ENCODE measurements around the gene LY86.

The LY86 gene

DNA sequence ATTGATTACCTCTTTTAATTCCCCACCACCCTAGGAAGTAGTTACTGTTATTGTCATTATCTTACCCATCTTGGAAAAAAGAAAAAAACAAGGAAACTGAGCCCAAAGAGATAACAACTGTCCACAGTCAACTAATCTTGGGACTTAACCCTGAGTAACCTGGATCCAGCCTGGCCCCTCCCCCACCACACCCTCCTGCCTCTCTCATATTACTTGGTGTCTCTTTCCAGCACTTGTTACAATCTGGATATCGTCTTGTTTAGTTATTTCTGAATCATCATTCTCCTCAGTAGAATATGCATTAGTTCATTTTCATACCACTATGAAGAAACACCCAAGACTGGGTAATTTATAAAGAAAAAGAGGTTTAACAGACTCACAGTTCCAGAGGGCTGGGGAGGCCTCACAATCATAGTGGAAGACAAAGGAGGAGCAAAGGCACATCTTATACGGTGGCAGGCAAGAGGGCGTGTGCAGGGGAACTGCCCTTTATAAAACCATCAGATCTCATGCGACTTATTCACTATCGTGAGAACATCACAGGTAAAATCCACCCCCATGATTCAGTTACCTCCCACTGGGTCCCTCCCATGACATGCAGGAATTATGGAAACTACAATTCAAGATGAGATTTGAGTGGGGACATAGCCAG, 60.3 kb downstream of the LY86 start:
- H3K4me3 ChIP-seq (ENCODE audit: low read length) = no peak overlapping the region
- no peaks in the 10 kb centered on the region for H3K4me1 ChIP-seq (ENCODE audit: insufficient read depth, low read length)
- no peak overlapping the region for H3K9ac ChIP-seq (ENCODE audit: low read depth, low read length)
- H3K27ac ChIP-seq (ENCODE audit: low read length) = no peak overlapping the region
- no peaks in the 10 kb centered on the region for H3K36me3 ChIP-seq (ENCODE audit: insufficient read depth, low read depth, low read length)
- H3K9me3 ChIP-seq (ENCODE audit: insufficient read depth, low read depth, low read length) = no peaks in the 10 kb centered on the region
- H3K27me3 ChIP-seq (ENCODE audit: insufficient read depth, low read length) = peaks cover 16% of the 10 kb centered on the region; the same call in 1 of the 2 replicates

DNA sequence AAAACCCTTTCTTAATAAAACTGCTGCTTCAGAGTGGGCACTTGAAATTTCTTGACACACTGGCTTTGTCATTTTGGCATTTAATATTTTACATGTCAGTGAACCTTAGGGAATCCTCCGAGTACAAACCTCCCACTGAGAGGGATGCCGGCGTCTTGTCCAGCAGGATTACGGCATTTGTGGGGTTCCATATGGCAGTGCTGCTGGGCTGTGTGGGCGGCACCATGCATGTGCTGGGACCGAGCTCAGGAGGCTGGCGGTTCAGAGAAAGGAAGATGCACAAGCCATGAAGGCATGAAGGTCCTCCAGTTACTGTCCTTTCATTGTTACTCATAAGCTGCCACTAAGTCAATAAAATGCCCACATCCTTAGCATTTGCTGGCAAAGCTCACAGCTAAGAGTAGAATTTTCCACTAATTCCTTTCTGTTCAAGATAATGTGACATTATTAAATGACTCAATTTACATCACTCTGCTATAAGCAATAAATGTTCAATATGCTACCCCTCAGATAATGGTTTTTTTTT, 61.4 kb downstream of the LY86 start:
- Histone ChIP-seq H3K4me1 (ENCODE audit: insufficient read depth, low read length) (no peaks in the 10 kb centered on the region), H3K9me3 (ENCODE audit: insufficient read depth, low read depth, low read length) (no peaks in the 10 kb centered on the region), H3K9ac (ENCODE audit: low read depth, low read length) (no peak overlapping the region), H3K27ac (ENCODE audit: low read length) (no peak overlapping the region), H3K4me3 (ENCODE audit: low read length) (no peak overlapping the region), H3K27me3 (ENCODE audit: insufficient read depth, low read length) (peaks cover 16% of the 10 kb centered on the region; the same call in 1 of the 2 replicates), H3K36me3 (ENCODE audit: insufficient read depth, low read depth, low read length) (no peaks in the 10 kb centered on the region)

GRCh38 chr6:6650839-6651238, 62.3 kb downstream of the LY86 start:
- no peak overlapping the region for H3K4me3 ChIP-seq (ENCODE audit: low read length)
- H3K9ac ChIP-seq (ENCODE audit: low read depth, low read length) = no peak overlapping the region
- no peak overlapping the region for H3K27ac ChIP-seq (ENCODE audit: low read length)
- no peaks in the 10 kb centered on the region for H3K9me3 ChIP-seq (ENCODE audit: insufficient read depth, low read depth, low read length)
- H3K36me3 ChIP-seq (ENCODE audit: insufficient read depth, low read depth, low read length) = no peaks in the 10 kb centered on the region
- no peaks in the 10 kb centered on the region for H3K4me1 ChIP-seq (ENCODE audit: insufficient read depth, low read length)
- peaks cover 16% of the 10 kb centered on the region; the same call in 1 of the 2 replicates for H3K27me3 ChIP-seq (ENCODE audit: insufficient read depth, low read length)

DNA sequence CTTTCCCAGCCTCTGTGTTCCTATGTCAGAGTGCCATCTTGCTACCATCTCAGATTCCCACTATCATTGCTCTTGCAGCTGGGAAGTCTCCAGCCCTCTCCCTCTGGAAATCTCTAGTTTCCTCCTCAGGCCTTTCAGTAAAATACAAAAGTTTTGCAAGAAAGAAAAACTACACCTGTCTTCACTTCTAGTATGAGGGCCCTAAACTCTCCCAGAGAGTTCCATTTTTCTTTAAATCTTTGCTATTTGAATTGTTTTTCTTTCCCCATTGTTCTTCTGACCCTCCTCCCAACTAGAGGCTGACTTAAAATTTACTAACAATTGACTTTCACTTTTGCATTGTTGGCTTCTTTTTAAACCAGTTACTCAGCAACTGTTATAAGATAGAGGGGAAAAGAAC, 62.8 kb downstream of the LY86 start:
- Histone ChIP-seq H3K27ac (ENCODE audit: low read length) (no peak overlapping the region), H3K27me3 (ENCODE audit: insufficient read depth, low read length) (peaks cover 16% of the 10 kb centered on the region; the same call in 1 of the 2 replicates), H3K4me3 (ENCODE audit: low read length) (no peak overlapping the region)

GRCh38 chr6:6652932-6653331, 64.4 kb downstream of the LY86 start:
- Histone ChIP-seq H3K9ac (ENCODE audit: low read depth, low read length) (no peak overlapping the region), H3K9me3 (ENCODE audit: insufficient read depth, low read depth, low read length) (peaks cover 4% of the 10 kb centered on the region), H3K4me3 (ENCODE audit: low read length) (no peak overlapping the region), H3K27me3 (ENCODE audit: insufficient read depth, low read length) (peaks cover 16% of the 10 kb centered on the region; the same call in 1 of the 2 replicates), H3K4me1 (ENCODE audit: insufficient read depth, low read length) (no peaks in the 10 kb centered on the region), H3K27ac (ENCODE audit: low read length) (no peak overlapping the region), H3K36me3 (ENCODE audit: insufficient read depth, low read depth, low read length) (no peaks in the 10 kb centered on the region)

More for the DNA sequence above, 62.8 kb downstream of the LY86 start:
- no peaks in the 10 kb centered on the region for H3K36me3 ChIP-seq (ENCODE audit: insufficient read depth, low read depth, low read length)
- H3K9ac ChIP-seq (ENCODE audit: low read depth, low read length) = no peak overlapping the region
- no peaks in the 10 kb centered on the region for H3K4me1 ChIP-seq (ENCODE audit: insufficient read depth, low read length)
- no peaks in the 10 kb centered on the region for H3K9me3 ChIP-seq (ENCODE audit: insufficient read depth, low read depth, low read length)

DNA sequence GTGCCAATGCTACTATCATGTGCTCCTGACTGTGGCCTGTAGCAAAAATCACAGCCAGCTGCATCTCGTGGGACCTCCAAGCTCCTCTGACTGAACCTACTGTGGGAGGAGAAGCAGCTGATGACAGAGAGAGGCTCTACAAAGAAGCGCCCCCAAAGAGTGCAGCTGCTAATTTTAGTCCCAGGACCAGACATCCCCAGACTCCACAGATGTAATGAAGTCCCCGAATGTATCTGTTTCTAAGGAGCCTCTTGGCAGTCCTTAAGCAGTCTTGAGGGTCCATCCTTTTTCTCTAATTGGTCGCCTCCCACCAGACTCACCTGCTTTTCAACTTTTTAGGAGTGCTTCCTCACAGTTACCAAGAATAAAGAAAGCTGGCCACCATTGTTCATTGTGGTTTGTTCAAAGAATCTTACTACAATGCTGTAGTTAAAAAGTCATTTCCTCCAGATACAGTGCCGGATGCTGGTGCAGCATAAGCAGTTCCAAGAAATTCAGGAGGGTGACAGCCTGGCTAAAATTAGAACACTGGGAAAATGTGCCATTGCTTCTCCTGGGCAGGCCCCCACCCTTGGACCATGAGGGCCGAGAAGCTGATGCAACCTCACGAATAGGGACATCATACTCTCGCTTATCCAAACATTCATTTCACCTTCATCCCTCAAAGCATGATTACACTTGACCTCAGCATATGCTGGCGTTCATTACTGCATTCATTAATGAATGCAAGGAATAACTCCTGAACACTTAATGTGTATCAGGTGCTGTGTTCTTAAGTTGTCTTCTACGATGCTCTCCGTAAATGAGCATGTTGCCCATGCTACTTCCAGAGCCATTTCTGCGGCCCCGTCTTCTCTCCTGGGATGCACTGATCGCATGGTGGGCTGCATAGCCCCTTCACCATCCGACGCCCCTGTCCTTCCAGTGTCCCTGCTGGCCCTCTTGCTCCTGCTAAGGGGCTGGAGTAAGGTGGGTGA, 66.4 kb downstream of the LY86 start:
- Histone ChIP-seq H3K4me1 (ENCODE audit: insufficient read depth, low read length) (no peaks in the 10 kb centered on the region), H3K4me3 (ENCODE audit: low read length) (no peak overlapping the region), H3K9me3 (ENCODE audit: insufficient read depth, low read depth, low read length) (peaks cover 5% of the 10 kb centered on the region), H3K27me3 (ENCODE audit: insufficient read depth, low read length) (peaks cover 16% of the 10 kb centered on the region; the same call in 1 of the 2 replicates), H3K27ac (ENCODE audit: low read length) (no peak overlapping the region), H3K9ac (ENCODE audit: low read depth, low read length) (no peak overlapping the region), H3K36me3 (ENCODE audit: insufficient read depth, low read depth, low read length) (no peaks in the 10 kb centered on the region)

DNA sequence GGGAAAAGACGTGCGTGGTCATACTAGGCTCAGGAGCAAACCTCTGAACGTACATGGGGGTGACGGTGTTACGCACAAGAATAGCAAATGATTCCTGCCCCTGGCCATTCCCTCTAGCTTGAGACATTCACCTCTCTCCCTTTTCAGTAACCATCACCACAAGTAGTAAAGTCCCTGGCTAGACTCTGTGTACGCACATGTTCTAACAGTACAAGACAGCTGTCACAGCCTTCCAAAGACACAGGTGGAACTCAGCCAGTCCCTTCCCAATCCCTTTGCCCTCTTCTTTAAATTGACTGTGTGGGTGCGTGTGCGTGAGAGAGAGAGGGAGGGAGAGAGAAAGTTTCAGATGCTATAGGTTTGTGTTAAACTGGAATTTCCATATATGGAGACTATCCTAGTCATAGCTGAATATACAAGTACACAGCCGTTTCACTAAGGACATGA, 67.3 kb downstream of the LY86 start:
- Histone ChIP-seq H3K9ac (ENCODE audit: low read depth, low read length) (no peak overlapping the region), H3K9me3 (ENCODE audit: insufficient read depth, low read depth, low read length) (peaks cover 5% of the 10 kb centered on the region), H3K36me3 (ENCODE audit: insufficient read depth, low read depth, low read length) (no peaks in the 10 kb centered on the region), H3K27me3 (ENCODE audit: insufficient read depth, low read length) (peaks cover 16% of the 10 kb centered on the region; the same call in 1 of the 2 replicates), H3K4me3 (ENCODE audit: low read length) (no peak overlapping the region), H3K27ac (ENCODE audit: low read length) (no peak overlapping the region), H3K4me1 (ENCODE audit: insufficient read depth, low read length) (no peaks in the 10 kb centered on the region)

GRCh38 chr6:6656287-6656686, 67.8 kb downstream of the LY86 start:
- Histone ChIP-seq H3K4me1 (ENCODE audit: insufficient read depth, low read length) (no peaks in the 10 kb centered on the region), H3K9ac (ENCODE audit: low read depth, low read length) (no peak overlapping the region), H3K27ac (ENCODE audit: low read length) (no peak overlapping the region), H3K4me3 (ENCODE audit: low read length) (no peak overlapping the region), H3K9me3 (ENCODE audit: insufficient read depth, low read depth, low read length) (peaks cover 5% of the 10 kb centered on the region), H3K36me3 (ENCODE audit: insufficient read depth, low read depth, low read length) (no peaks in the 10 kb centered on the region), H3K27me3 (ENCODE audit: insufficient read depth, low read length) (peaks cover 16% of the 10 kb centered on the region; the same call in 1 of the 2 replicates)

GRCh38 chr6:6657085-6657819, 68.7 kb downstream of the LY86 start:
- H3K9me3 ChIP-seq (ENCODE audit: insufficient read depth, low read depth, low read length) = peaks cover 5% of the 10 kb centered on the region
- H3K36me3 ChIP-seq (ENCODE audit: insufficient read depth, low read depth, low read length) = no peaks in the 10 kb centered on the region
- no peak overlapping the region for H3K27ac ChIP-seq (ENCODE audit: low read length)
- H3K4me3 ChIP-seq (ENCODE audit: low read length) = no peak overlapping the region
- no peak overlapping the region for H3K9ac ChIP-seq (ENCODE audit: low read depth, low read length)
- no peaks in the 10 kb centered on the region for H3K4me1 ChIP-seq (ENCODE audit: insufficient read depth, low read length)
- H3K27me3 ChIP-seq (ENCODE audit: insufficient read depth, low read length) = peaks cover 14% of the 10 kb centered on the region; the same call in 1 of the 2 replicates

DNA sequence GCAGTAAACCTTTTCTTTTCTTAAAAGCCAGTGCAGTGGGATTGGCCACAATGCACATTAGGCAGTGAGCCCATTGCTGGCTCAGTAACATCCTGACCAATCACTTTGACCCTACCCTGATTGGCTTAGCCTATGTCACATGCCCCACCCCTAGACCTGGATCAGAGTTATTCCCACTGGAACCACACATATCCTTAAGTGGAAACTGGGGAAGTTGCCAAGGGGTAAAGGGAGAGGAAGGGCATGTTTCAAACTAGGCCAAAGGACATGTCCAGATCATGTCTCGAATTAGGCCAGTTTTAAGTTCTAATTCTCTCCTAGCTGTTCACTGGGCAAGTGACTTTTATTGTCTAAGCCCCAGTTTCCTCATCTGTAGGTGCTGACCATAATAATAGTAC, 69.3 kb downstream of the LY86 start:
- no peaks in the 10 kb centered on the region for H3K36me3 ChIP-seq (ENCODE audit: insufficient read depth, low read depth, low read length)
- H3K9ac ChIP-seq (ENCODE audit: low read depth, low read length) = no peak overlapping the region
- peaks cover 5% of the 10 kb centered on the region for H3K9me3 ChIP-seq (ENCODE audit: insufficient read depth, low read depth, low read length)
- H3K4me3 ChIP-seq (ENCODE audit: low read length) = no peak overlapping the region
- H3K27me3 ChIP-seq (ENCODE audit: insufficient read depth, low read length) = peaks cover 9% of the 10 kb centered on the region; the same call in 1 of the 2 replicates
- H3K27ac ChIP-seq (ENCODE audit: low read length) = no peak overlapping the region
- no peaks in the 10 kb centered on the region for H3K4me1 ChIP-seq (ENCODE audit: insufficient read depth, low read length)
